DMS153 treated with DMSO at 0.1 percent for 48 hours (cell line): ENCODE data around the gene KLK6.

Source experiments
- DNase-seq: peaks from one replicate; lab custom pipeline; 2025; ENCODE audit not compliant: unreplicated experiment; lab: John Stamatoyannopoulos, UW

Gene KLK6

DNA sequence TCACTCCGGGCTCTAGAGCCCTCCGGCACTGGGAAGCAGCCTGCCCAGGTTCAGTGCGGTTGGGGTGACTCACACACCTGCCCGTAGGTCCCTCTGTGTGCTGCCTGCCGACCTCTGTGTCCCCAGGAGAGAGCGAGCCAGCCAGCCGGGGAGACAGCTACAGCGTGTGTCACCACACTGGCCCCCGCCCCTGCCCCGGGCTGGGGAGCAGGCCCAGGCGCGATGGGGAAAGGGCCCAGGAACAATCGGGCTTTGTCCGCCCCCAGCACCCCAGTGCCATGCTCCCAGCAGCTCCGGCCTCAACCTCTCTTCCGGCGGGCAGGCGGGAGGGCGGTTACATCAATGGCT, at the start of gene KLK6:
Gene KLK6 (minus strand): TSS at position 179 of the 348 bp plus-strand sequence. CDS start 1,487 bp downstream, outside the sequence.
- no peak for DNase-seq

DNA sequence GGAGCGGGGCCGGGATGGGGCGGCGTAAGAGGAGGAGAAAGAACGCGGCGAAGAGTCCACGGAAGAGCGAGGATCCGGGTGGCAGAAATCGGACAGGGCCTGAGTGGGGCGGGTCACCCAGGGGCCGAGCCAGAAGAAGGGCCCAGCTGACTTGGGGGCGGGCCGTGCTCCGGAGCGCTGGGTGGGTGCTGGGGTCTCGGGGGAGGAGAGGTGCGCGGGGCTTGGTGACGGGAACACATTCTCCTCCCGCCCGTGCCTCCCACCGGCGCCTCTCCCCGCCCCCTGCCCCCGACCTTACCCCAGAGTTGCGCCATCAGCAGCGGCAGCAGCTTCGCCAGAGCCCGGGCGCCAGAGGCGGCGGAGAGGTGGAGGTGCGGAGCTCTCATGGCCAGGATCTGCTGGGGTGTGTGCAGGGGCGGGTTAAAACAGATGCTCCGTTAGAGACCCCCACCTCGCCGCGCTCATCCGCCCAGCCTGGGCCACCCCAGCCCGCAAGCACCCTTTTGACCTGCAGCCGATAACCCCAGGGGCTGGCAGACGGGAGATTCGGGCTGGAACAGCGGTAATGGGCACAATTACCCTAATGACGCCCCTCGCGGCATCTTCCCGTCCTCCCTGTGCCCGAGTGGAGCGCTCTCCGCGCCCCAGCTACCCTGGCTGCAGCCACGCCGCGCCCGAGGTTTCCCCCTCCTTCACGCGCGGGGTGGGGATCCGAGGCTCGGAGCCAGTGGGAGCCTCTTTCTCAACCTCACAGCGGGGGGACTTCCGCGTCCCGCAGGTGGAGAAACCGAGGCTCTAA, 49.6 kb upstream of the KLK6 start:
- no peak for DNase-seq

DNA sequence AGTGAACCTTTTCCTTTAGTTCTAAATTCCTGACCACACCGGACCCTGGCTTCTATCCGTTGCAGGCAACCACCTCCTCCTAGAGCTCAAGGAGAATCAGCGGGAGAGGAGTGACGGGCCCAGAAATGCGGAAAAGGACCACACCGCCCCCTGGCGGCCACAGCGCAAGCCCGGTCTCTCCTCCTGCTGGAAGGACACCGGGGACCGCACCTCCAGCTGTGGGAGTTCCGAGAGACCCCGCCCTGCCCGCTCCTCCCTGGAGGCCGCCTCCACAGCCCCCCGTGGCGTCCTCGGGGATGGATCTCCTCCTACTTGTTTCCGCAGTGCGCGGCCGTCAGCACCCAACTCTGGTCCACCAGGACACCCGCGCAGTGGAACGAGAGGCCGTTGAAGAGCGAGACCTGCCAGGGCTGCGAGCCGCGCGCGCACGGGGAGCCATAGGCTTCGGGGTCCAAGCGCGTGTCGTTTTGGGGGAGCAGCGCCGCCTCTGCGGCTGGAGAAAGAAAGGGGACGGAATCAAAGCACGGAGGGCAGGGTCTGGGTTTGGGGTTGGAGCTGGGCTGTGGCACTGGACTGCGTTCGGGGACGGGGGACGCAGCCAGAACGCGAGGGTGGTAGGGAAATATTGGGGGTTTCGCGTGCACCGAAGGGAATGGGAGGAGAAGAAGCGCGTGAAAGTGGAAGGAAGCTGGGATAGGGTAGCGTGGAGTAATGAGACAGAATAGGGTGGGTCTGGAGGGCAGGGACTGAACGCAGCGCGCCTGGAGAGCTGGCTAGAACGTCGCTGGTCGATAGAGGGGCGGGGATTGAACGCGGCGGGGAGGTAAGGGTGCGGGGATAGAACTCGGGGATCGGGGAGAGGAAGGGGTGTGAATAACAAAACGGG, 47.6 kb upstream of the KLK6 start:
- peak; percentile 43 for DNase-seq

DNA sequence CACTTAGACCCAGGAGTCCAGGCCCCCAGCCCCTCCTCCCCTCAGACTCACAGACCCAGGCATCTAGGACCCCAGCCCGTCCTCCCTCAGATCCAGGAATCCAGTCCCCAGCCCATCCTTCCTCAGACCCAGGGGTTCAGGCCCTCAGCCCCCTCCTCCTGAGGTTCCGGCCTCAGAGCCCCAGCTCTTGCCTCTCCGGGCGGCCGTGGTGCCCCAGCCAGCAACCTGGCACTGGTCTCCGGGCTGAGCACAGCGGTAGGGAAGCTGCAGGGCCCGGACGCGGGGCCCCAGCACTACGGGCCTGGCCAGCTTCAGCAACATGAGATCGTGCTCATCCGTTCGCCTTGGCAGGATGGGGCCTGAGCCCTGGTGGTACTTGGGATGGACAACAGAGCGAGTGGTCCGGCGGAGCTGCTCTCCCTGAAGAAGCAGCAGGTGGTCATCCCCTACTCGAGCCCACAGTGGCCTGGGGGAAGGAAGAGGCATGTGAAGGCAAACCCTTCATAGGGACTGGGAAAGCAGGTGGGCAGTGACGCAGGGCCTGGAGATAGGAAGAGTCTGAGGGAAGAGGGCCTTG, 46.4 kb upstream of the KLK6 start:
- DNase-seq = no peak

DNA sequence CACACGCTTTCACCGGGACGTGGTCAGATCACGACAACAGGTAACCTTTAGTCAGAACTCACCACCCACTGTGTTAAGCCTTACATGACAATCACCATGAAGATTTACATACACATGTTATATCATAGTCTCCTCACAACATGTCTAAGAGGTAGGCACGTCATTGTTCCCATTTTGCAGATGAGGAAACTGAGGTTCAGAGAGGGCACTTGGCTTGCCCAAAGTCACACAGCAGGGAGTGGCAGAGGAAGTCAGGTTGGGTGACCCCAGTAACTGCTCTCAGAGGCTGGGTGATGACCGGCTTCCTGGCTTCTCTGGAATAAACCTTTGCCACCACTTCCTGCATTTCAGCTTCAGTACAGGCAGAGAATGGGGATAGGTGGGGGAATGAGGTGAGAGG, 44.9 kb upstream of the KLK6 start:
- DNase-seq = no peak

DNA sequence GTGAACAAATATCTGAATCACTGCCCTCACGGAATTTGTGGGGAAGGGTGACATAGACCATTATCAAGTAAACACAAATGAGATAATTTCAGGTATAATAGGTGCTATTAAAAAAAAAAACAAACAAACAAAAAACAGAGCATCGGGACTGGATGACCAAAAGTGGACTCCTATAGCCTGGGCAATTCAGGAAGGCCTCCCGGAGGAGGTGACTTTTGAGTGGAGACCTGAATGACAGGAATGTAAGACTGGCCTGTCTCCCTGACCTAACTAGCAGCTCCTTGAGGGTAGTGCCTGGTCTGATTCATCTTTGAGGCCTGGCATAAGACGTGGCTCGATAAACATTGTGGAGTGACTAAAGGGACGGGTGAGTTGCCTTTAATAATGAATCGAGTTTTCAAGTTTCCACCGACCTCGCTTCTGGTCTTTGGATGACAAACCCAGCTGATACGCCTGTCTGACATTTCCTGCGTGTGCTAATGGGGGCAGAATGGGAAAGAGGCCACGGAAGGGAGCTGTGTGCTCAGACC, 43.3 kb upstream of the KLK6 start:
- no peak for DNase-seq

DNA sequence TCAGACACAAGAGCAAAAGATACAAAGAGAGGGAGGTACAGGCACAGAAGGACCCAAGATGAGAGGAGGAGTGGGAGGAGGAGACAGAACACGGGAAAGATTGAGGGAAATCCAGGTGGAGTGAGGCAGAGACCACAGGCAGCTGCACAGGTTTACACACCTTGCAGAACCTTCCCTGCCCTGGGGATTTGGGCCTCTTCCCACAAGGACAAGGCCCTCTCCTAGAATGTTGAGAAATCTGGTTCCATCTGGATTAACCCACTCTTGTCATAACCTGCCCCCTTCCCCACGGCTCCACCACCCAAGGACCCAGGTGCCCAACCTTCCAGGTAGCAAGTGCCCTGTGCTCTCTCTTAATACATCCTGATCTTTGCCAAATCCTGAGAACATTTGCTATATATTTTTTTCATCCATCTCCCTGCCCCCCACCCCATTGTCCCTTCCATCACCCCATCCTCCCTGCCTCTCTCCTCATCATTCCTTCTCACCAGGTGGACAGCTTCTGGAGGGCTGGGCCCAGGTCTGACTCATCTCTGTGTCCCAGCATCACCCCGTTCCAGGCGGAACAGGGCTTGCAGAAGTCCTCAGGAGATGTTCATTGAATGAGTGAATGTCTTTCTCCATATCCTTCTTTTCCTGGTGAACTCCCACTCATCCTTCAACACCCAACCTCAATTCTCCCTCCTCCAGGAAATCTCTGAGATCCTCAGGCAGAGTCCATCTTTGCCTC, 40.8 kb upstream of the KLK6 start:
- no peak for DNase-seq

DNA sequence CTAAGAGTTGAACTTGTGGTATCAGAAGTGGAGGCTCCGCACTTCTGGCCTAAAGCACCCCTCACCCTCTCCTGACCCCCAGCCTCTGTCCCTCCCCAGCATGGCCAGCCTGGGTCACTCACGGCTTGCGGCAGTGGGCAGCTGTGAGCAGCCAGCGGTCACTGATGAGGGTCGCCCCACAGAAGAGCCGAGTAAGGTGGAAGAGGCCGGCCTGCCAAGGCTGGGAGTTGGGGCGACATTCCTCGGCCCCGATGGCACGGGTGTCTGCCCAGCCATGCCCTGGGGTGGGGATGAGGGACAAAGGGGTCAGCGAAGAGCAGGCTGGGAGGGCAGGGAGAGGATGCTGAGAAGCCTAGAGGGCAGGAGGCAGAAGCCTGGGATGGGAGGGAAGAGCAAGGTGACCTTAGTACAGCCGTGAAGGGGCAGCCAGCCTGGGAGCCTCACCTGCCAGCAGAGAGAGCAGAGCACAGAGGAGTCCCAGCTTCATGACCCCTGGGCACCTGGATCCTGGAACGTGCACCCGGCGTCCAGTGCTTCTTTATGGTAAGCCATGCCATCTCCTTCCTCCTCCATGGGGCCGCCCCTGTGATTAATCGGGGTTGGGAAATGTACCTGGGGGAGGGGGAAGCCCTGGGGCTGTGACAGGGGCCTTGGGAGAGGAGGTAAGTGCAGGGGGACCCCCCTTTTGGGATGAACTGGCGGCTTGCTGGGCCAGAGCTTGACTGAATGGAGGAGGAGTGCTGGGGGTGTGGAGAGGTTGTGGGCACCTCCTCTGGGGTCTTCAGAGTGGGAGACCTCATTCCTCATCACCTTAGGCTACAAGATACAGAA, 39.9 kb upstream of the KLK6 start:
- no peak for DNase-seq

DNA sequence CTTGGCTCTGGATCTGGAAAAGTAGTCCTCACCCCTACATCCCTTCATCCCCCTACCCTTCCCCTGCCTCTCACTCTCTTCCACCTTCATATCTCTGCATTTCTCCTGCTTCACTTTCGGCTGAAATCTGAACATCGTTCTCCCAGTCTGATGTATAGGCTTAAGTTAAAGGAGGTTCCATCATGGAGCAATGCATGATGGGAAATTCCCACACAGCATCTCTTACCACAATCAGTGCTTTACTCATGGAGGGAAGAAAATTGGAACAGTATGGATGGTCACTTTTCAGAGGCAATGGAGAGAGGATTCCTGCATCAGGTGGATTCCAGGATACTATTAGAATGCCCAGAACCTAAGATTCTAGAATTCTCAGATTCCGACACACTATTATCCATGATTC, 38.1 kb upstream of the KLK6 start:
- no peak for DNase-seq

DNA sequence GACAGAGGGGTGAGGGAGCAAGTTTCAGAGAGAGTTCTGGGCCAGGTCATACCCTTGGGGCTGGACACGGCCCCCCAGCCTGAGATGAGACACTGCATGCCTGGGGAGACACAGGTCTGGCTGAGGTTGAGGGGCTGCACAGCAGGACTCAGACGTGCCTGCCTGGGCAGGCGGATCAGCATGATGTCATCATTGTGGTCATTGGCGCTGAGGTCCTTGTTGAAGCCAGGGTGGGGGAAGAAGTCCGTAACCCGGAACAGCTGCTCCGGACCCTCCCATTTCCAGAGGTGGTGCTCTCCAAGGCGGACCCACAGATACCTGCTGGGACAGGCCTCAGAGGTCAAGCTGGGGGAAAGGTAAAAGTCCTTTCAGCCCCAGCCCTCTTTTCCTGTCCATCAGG, 37.0 kb upstream of the KLK6 start:
- DNase-seq = no peak

DNA sequence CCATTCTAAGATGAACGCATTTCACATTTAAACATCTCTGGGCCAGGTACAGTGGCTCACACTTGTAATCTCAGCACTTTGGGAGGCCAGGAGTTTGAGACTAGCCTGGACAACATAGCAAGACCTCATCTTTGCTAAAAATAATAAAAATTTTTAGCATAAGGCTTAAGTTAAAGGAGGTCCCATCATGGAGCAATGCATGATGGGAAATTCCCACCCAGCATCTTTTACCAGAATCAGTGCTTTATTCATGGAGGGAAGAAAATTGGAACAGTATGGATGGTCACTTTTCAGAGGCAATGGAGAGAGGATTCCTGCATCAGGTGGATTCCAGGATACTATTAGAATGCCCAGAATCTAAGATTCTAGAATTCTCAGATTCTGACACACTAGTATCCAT, 35.9 kb upstream of the KLK6 start:
- DNase-seq = no peak

DNA sequence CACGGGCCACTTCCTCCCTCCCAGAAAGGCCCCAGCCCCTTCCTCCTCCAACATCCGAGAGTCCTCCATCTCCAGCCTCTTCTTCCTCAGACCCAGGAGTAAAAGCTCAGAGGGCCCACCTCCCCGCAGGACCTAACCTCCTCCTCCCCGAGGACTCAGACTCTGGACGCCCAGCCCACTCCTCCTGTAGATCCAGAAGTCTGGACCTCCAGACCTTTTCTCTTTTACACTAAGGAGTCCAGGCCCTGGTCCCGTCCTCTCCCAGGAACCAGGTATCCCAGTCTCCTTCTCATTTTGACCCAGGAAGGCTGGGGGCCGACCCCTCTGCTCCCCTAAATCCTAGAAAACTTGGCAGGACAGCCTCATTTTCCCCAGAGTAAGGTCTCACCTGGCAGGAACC, 33.9 kb upstream of the KLK6 start:
- no peak for DNase-seq

DNA sequence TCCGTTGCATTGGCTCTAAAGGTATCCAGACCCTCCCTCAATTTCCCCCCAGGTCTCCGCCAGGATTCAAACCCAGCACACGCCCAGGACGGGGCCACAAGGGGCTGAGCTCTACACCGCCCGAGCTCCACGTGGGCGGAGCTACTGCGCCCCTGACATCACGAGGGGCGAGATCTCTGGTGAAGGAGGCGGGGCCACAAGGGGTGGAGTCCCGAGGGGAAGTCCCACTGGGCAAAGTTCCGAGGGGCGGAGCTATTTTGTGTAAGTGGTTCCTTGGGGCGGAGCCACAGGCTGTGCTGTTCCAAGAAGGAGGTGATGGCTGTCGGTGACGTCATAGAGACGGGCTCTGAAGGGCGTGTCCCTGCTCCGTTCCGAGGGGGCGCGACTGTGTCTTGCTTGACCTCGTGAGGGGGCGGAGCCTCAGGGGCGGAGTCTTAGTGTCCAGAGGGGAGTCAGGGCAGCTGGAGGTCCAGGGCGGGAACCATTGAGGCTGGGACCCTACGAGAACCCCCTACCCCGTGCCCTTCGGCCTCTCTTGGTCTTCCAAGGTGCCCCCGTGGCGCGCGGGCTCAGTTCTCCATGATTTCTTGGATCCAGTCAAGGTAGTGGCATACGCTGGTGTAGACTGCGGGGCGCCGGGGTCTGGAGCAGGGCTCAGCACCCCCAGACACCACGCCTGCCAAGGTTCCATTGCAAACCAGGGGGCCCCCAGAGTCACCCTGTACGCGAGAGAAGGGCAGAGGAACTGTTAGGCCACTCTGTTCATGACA, 33.3 kb upstream of the KLK6 start:
- DNase-seq = no peak

DNA sequence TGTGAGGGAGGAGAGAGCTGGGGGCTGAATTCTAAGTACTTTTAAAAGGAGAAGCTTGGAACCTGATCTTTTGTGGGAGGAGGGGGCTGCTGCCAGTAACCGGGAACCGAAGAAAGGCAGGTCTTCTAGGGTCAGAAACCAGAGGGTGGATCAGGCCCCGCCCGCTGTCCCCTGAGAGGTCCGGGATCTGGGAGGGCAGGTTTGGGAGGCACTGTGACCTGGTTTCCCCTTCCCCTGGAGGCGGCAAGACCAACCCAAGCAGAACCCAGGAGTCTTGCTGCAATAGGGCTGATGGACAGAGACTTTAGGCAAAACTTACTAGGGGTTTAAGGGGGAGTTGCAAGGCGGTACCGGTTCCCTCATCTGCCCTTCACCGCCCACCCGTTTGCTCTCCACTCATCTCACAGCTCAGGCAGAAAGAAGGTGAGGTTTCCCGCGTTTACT, 32.7 kb upstream of the KLK6 start:
- no peak for DNase-seq

DNA sequence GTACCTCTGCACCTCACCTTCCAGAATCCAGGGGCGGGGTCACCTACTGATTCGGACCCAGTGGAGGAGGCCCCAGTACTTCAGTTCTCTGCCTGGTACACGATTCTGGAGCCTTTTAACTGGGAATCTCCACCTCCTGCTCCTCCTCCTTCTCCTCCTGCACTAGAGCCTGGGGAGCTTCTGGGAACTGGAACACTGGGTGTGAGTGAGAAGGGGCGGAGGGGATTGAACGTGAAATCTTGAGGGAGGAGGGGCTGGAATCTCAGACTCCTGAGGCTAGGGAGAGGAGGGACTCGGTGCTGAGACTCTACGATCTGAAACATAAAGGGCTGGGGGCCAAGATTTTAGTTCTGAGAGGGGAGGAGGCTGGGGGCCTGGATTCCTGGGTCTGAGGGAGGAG, 32.1 kb upstream of the KLK6 start, which contains the start of gene KLK8:
Gene KLK8 (minus strand): TSS at position 90 of the 400 bp plus-strand sequence. CDS start 437 bp downstream, outside the sequence.
- DNase-seq = no peak

DNA sequence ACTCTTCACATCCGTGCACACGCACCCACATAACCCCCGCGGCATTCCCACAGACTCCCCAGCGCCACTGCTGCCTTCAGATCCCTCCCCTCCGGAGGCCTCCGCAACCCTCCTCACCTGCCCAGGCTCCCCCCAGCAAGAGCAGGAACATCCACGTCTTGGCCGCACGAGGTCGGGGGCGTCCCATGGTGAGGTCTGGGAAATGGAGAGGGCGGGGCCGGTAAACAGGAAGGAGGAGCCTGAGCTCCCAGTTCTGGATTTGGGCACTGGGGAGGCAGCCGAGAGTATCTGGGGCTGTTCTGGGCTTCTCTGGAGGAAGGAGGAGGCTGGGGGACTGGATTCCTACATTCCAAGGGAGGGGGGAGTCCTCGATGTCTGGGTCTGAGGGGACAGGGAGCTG, 31.6 kb upstream of the KLK6 start:
- DNase-seq = no peak

DNA sequence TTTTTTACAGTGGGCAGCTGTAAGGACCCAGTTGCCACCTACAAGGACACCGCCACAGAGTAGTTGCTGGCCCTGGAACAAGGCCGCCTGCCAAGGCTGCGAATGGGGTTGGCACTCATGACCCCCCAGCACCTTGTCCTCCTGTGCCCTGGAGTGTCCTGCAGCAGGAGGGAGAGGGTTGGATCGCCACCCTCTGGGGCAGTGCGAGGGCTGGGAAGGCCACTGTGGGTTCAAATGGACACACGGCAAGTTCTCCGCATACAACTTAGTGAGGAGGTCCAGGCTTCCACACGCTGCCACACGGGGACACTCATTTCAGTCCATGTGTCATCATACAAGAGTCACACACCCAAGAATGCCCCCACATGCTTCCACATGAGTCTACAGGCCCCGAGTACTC, 31.0 kb upstream of the KLK6 start:
- DNase-seq = no peak

DNA sequence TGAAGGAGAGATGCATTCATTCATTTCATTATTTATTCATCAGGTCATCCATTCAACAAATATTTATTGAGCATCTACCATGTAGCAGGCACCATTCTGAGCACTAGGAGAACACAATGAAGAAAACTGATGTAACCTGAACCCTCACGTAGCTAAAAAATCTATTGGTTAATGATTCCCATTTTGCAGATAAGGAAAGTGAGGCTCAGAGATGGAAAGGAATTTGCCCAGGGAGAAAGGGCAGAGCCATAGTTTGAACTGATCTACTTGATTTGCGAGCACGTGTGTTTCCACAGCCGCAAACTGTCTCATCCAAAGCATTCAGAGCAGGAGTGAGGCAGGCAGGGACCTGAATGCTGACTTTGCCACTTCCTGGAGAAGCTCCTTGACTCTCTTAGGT, 29.3 kb upstream of the KLK6 start:
- DNase-seq = no peak

DNA sequence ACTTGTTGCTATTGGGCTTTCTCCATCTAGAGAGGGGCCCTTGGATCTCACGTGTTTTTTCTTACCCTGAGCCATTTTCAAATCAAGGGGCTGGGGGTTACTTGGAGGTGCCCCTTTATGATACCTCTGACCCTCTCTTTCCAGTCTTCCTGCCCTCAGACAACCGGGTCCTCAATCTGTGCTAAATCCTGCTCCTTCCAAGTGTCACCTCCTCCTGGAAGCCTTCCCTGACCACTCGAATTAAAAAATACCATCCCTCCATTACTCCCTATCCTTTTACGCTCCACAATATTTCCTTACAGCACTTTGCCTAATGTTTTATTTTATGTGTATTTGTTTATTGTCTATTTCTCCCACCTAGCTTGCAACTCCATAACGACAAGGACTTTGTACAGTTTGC, 28.7 kb upstream of the KLK6 start:
- DNase-seq = no peak
